H9 (cell line): ENCODE data around the gene CHCHD4. TPM values are rescaled to one million over a fixed set of nuclear protein-coding genes. Genes with fewer than 3 reads are reported as not detected.

Source experiments
- DNase-seq: peaks from one replicate; pipeline ENCODE4 v3.0.0-alpha.2; 2017
- H2AFZ ChIP-seq: one replicate; pipeline ENCODE4 v1.6.1; 2013; ENCODE audit warnings: mild to moderate bottlenecking, low read length, control low read depth, moderate library complexity
- H2AK5ac ChIP-seq: 2 replicates; pipeline ENCODE4 v1.6.1; 2013; ENCODE audit warnings: low read length, control low read depth, mixed read lengths; ENCODE audit not compliant: insufficient read length
- H2BK120ac ChIP-seq: one replicate; pipeline ENCODE4 v1.6.1; 2013; ENCODE audit warnings: low read depth, mild to moderate bottlenecking, low read length, control low read depth, inconsistent platforms; ENCODE audit not compliant: poor library complexity, severe bottlenecking
- H2BK12ac ChIP-seq: 2 replicates; pipeline ENCODE4 v1.6.1; 2013; ENCODE audit warnings: low read length, control low read depth, mixed read lengths, low read depth; ENCODE audit not compliant: insufficient read length
- H2BK15ac ChIP-seq: 2 replicates; pipeline ENCODE4 v1.6.1; 2013; ENCODE audit warnings: low read depth, low read length, control low read depth
- H2BK20ac ChIP-seq: one replicate; pipeline ENCODE4 v1.6.1; 2013; ENCODE audit warnings: low read depth, mild to moderate bottlenecking, low read length, control low read depth, inconsistent platforms; ENCODE audit not compliant: poor library complexity, severe bottlenecking
- H2BK5ac ChIP-seq: 2 replicates; pipeline ENCODE4 v1.6.1; 2013; ENCODE audit warnings: low read length, control low read depth, mixed read lengths; ENCODE audit not compliant: insufficient read length
- H3K14ac ChIP-seq: 2 replicates; pipeline ENCODE4 v1.6.1; 2013; ENCODE audit warnings: low read length, control low read depth; ENCODE audit not compliant: insufficient read depth
- H3K18ac ChIP-seq: 2 replicates; pipeline ENCODE4 v1.6.1; 2013; ENCODE audit warnings: low read depth, mild to moderate bottlenecking, mixed read lengths, low read length, control low read depth; ENCODE audit not compliant: insufficient read length
- H3K23ac ChIP-seq: 2 replicates; pipeline ENCODE4 v1.6.1; 2013; ENCODE audit warnings: low read length, control low read depth, mixed read lengths, low read depth; ENCODE audit not compliant: insufficient read length
- H3K23me2 ChIP-seq: 2 replicates; pipeline ENCODE4 v1.6.1; 2013; ENCODE audit warnings: low read depth, mild to moderate bottlenecking, mixed read lengths, low read length, control low read depth; ENCODE audit not compliant: insufficient read length, poor library complexity, severe bottlenecking
- H3K27ac ChIP-seq: 2 replicates; pipeline ENCODE4 v1.5.1; 2013; ENCODE audit warnings: low read length, control low read depth, mixed read lengths, low read depth; ENCODE audit not compliant: insufficient read length
- H3K27me3 ChIP-seq: 2 replicates; pipeline ENCODE4 v1.6.1; 2013; ENCODE audit warnings: low read length, control low read depth, inconsistent platforms; ENCODE audit not compliant: insufficient read depth
- H3K4ac ChIP-seq: 2 replicates; pipeline ENCODE4 v1.6.1; 2013; ENCODE audit warnings: low read depth, mild to moderate bottlenecking, control low read depth, inconsistent platforms, low read length, moderate library complexity
- H3K4me1 ChIP-seq: 2 replicates; pipeline ENCODE4 v1.6.1; 2013; ENCODE audit warnings: low read length, control low read depth, inconsistent platforms; ENCODE audit not compliant: insufficient read depth
- H3K4me2 ChIP-seq: 2 replicates; pipeline ENCODE4 v1.6.1; 2013; ENCODE audit warnings: low read length, control low read depth, mixed read lengths; ENCODE audit not compliant: insufficient read length, insufficient read depth
- H3K56ac ChIP-seq: 2 replicates; pipeline ENCODE4 v1.6.1; 2013; ENCODE audit warnings: low read depth, mild to moderate bottlenecking, mixed read lengths, low read length, control low read depth; ENCODE audit not compliant: insufficient read length
- H3K79me1 ChIP-seq: 2 replicates; pipeline ENCODE4 v1.6.1; 2013; ENCODE audit warnings: low read depth, mild to moderate bottlenecking, moderate library complexity, low read length, control low read depth, inconsistent platforms; ENCODE audit not compliant: insufficient read depth, poor library complexity, severe bottlenecking
- H3K79me2 ChIP-seq: 2 replicates; pipeline ENCODE4 v1.6.1; 2013; ENCODE audit warnings: low read length, control low read depth, inconsistent platforms; ENCODE audit not compliant: insufficient read depth
- H3K9ac ChIP-seq: 2 replicates; pipeline ENCODE4 v1.6.1; 2013; ENCODE audit warnings: low read length, control low read depth, mixed read lengths; ENCODE audit not compliant: insufficient read length; ENCODE audit errors: extremely low read depth
- H3K9me3 ChIP-seq: one replicate; pipeline ENCODE4 v1.6.1; 2013; ENCODE audit warnings: low read depth, low read length, inconsistent platforms; ENCODE audit not compliant: control insufficient read depth
- H3T11ph ChIP-seq: one replicate; pipeline ENCODE4 v1.6.1; 2013; ENCODE audit warnings: mild to moderate bottlenecking, low read length, control low read depth, inconsistent platforms
- H4K20me1 ChIP-seq: one replicate; pipeline ENCODE4 v1.6.1; 2013; ENCODE audit not compliant: control insufficient read depth, insufficient read length, insufficient read depth
- H4K5ac ChIP-seq: 2 replicates; pipeline ENCODE4 v1.6.1; 2013; ENCODE audit warnings: low read depth, mild to moderate bottlenecking, mixed read lengths, low read length, control low read depth; ENCODE audit not compliant: insufficient read length
- H4K8ac ChIP-seq: replicated peaks from 2 replicates; pipeline ENCODE4 v1.6.1; 2013; ENCODE audit warnings: low read length, control low read depth, mixed read lengths, low read depth; ENCODE audit not compliant: insufficient read length
- H4K91ac ChIP-seq: 2 replicates; pipeline ENCODE4 v1.6.1; 2013; ENCODE audit warnings: low read depth, mild to moderate bottlenecking, moderate library complexity, mixed read lengths, low read length, control low read depth; ENCODE audit not compliant: insufficient read length
- H3K27ac Mint-ChIP-seq, 3 experiments: 2 replicates in 2 of 3; 3 replicates in 1 of 3; pipeline ENCODE4 v1.8.0; 2020 to 2021; ENCODE audit warnings: mixed read lengths in 3 of 3, mild to moderate bottlenecking in 1 of 3, moderate library complexity in 1 of 3
- H3K27me3 Mint-ChIP-seq: 2 replicates; pipeline ENCODE4 v1.8.0; 2021; ENCODE audit warnings: low read depth, mild to moderate bottlenecking, moderate library complexity, mixed read lengths
- H3K36me3 Mint-ChIP-seq, 3 experiments: 2 replicates in 2 of 3; 3 replicates in 1 of 3; pipeline ENCODE4 v1.8.0; 2020 to 2021; ENCODE audit warnings: low read depth in 3 of 3, mixed read lengths in 3 of 3; ENCODE audit not compliant: insufficient read depth in 1 of 3
- H3K4me1 Mint-ChIP-seq, 2 experiments: 2 replicates each; pipeline ENCODE4 v1.8.0; 2020; ENCODE audit warnings: mixed read lengths in 2 of 2
- H3K4me3 Mint-ChIP-seq, 2 experiments: 2 replicates in 1 of 2; 3 replicates in 1 of 2; pipeline ENCODE4 v1.8.0; 2020 to 2021; ENCODE audit warnings: mild to moderate bottlenecking in 2 of 2, mixed read lengths in 2 of 2, moderate library complexity in 1 of 2
- H3K9me3 Mint-ChIP-seq, 2 experiments: 2 replicates in 1 of 2; 3 replicates in 1 of 2; pipeline ENCODE4 v1.8.0; 2020; ENCODE audit warnings: mild to moderate bottlenecking in 2 of 2, mixed read lengths in 2 of 2, moderate library complexity in 1 of 2
- CTCF ChIP-seq: fragments of 200-600 bp; sonication (generic); conservative IDR thresholded peaks from 3 replicates; pipeline ENCODE4 v1.8.0; 2021; ENCODE audit warnings: antibody characterized with exemption, mild to moderate bottlenecking
- WGBS: extraction: QIAGEN DNeasy Blood & Tissue Kit; methylation state at CpG from one replicate; pipeline ENCODE4 v1.1.7; 2013; ENCODE audit warnings: missing lambda C conversion rate, low lambda C conversion rate, mixed read lengths; ENCODE audit not compliant: insufficient read length; ENCODE audit errors: extremely low coverage; 5-methylcytosine and 5-hydroxymethylcytosine counted together
- total RNA-seq: library from RNA; stranded (reverse); gene quantifications from 2 replicates; pipeline ENCODE4 v1.2.1, GENCODE V29; 2021

CHCHD4 gene
- total RNA-seq, 1 experiment from 2014 or later, result 13.7 TPM

GRCh38 chr3:14127516-14128161, 3.0 kb upstream of the CHCHD4 start:
- Mint-ChIP-seq H3K4me3 (0 out of 5 replicates have a peak overlapping the region, but pooled peaks of 1 of the 2 experiments have one; percentile 9), H3K9me3 (no peaks in the 10 kb centered on the region; a peak in 2 of 5 replicates), H3K4me1 (peaks cover 20 to 23% of the 10 kb centered on the region in 2 experiments), H3K27ac (no peak overlapping the region; a peak in 1 of 7 replicates), H3K36me3 (peaks cover 23 to 52% (median 45%) of the 10 kb centered on the region in 3 experiments; a peak in 6 of 7 replicates), H3K27me3 (no peaks in the 10 kb centered on the region)
- Histone ChIP-seq H3K56ac (no peak overlapping the region), H2BK120ac (no peak overlapping the region), H2BK5ac (no peak overlapping the region), H4K5ac (no peak overlapping the region), H2AFZ (no peak overlapping the region), H2AK5ac (no peak overlapping the region), H4K20me1 (no peaks in the 10 kb centered on the region), H3K18ac (no peak overlapping the region), H4K8ac (no peak overlapping the region), H2BK15ac (no peak overlapping the region), H3K79me1 (peaks cover 9% of the 10 kb centered on the region), H3K9ac (no peak overlapping the region), H3K23me2 (peaks cover 14% of the 10 kb centered on the region), H4K91ac (no peak overlapping the region), H3K4me1 (no peaks in the 10 kb centered on the region), H3K9me3 (no peaks in the 10 kb centered on the region), H3K4ac (no peak overlapping the region), H3K27me3 (no peaks in the 10 kb centered on the region), H3K4me2 (no peak overlapping the region), H3T11ph (no peak overlapping the region), H3K23ac (no peak overlapping the region), H2BK12ac (no peak overlapping the region), H3K79me2 (peaks cover 3% of the 10 kb centered on the region; the same call in 1 of the 2 replicates), H2BK20ac (no peak overlapping the region), H3K14ac (no peak overlapping the region), H3K27ac (no peak overlapping the region)
- TF ChIP-seq CTCF, result no peak
- peak; percentile 2 for DNase-seq
- WGBS, result no CpG with 5 or more reads among the region's 12 CpGs
